H9 (cell line): Measurements from ENCODE around the gene IMPA2. TPM values are rescaled to one million over a fixed set of nuclear protein-coding genes. Genes with fewer than 3 reads are reported as not detected.

Experiments
- DNase-seq: peaks from one replicate; pipeline ENCODE4 v3.0.0-alpha.2; 2017
- H2AFZ ChIP-seq: one replicate; pipeline ENCODE4 v1.6.1; 2013; ENCODE audit warnings: mild to moderate bottlenecking, low read length, control low read depth, moderate library complexity
- H2AK5ac ChIP-seq: 2 replicates; pipeline ENCODE4 v1.6.1; 2013; ENCODE audit warnings: low read length, control low read depth, mixed read lengths; ENCODE audit not compliant: insufficient read length
- H2BK120ac ChIP-seq: one replicate; pipeline ENCODE4 v1.6.1; 2013; ENCODE audit warnings: low read depth, mild to moderate bottlenecking, low read length, control low read depth, inconsistent platforms; ENCODE audit not compliant: poor library complexity, severe bottlenecking
- H2BK12ac ChIP-seq: 2 replicates; pipeline ENCODE4 v1.6.1; 2013; ENCODE audit warnings: low read length, control low read depth, mixed read lengths, low read depth; ENCODE audit not compliant: insufficient read length
- H2BK15ac ChIP-seq: 2 replicates; pipeline ENCODE4 v1.6.1; 2013; ENCODE audit warnings: low read depth, low read length, control low read depth
- H2BK20ac ChIP-seq: one replicate; pipeline ENCODE4 v1.6.1; 2013; ENCODE audit warnings: low read depth, mild to moderate bottlenecking, low read length, control low read depth, inconsistent platforms; ENCODE audit not compliant: poor library complexity, severe bottlenecking
- H2BK5ac ChIP-seq: 2 replicates; pipeline ENCODE4 v1.6.1; 2013; ENCODE audit warnings: low read length, control low read depth, mixed read lengths; ENCODE audit not compliant: insufficient read length
- H3K14ac ChIP-seq: 2 replicates; pipeline ENCODE4 v1.6.1; 2013; ENCODE audit warnings: low read length, control low read depth; ENCODE audit not compliant: insufficient read depth
- H3K18ac ChIP-seq: 2 replicates; pipeline ENCODE4 v1.6.1; 2013; ENCODE audit warnings: low read depth, mild to moderate bottlenecking, mixed read lengths, low read length, control low read depth; ENCODE audit not compliant: insufficient read length
- H3K23ac ChIP-seq: 2 replicates; pipeline ENCODE4 v1.6.1; 2013; ENCODE audit warnings: low read length, control low read depth, mixed read lengths, low read depth; ENCODE audit not compliant: insufficient read length
- H3K23me2 ChIP-seq: 2 replicates; pipeline ENCODE4 v1.6.1; 2013; ENCODE audit warnings: low read depth, mild to moderate bottlenecking, mixed read lengths, low read length, control low read depth; ENCODE audit not compliant: insufficient read length, poor library complexity, severe bottlenecking
- H3K27ac ChIP-seq: 2 replicates; pipeline ENCODE4 v1.5.1; 2013; ENCODE audit warnings: low read length, control low read depth, mixed read lengths, low read depth; ENCODE audit not compliant: insufficient read length
- H3K27me3 ChIP-seq: 2 replicates; pipeline ENCODE4 v1.6.1; 2013; ENCODE audit warnings: low read length, control low read depth, inconsistent platforms; ENCODE audit not compliant: insufficient read depth
- H3K4ac ChIP-seq: 2 replicates; pipeline ENCODE4 v1.6.1; 2013; ENCODE audit warnings: low read depth, mild to moderate bottlenecking, control low read depth, inconsistent platforms, low read length, moderate library complexity
- H3K4me1 ChIP-seq: 2 replicates; pipeline ENCODE4 v1.6.1; 2013; ENCODE audit warnings: low read length, control low read depth, inconsistent platforms; ENCODE audit not compliant: insufficient read depth
- H3K4me2 ChIP-seq: 2 replicates; pipeline ENCODE4 v1.6.1; 2013; ENCODE audit warnings: low read length, control low read depth, mixed read lengths; ENCODE audit not compliant: insufficient read length, insufficient read depth
- H3K56ac ChIP-seq: 2 replicates; pipeline ENCODE4 v1.6.1; 2013; ENCODE audit warnings: low read depth, mild to moderate bottlenecking, mixed read lengths, low read length, control low read depth; ENCODE audit not compliant: insufficient read length
- H3K79me1 ChIP-seq: 2 replicates; pipeline ENCODE4 v1.6.1; 2013; ENCODE audit warnings: low read depth, mild to moderate bottlenecking, moderate library complexity, low read length, control low read depth, inconsistent platforms; ENCODE audit not compliant: insufficient read depth, poor library complexity, severe bottlenecking
- H3K79me2 ChIP-seq: 2 replicates; pipeline ENCODE4 v1.6.1; 2013; ENCODE audit warnings: low read length, control low read depth, inconsistent platforms; ENCODE audit not compliant: insufficient read depth
- H3K9ac ChIP-seq: 2 replicates; pipeline ENCODE4 v1.6.1; 2013; ENCODE audit warnings: low read length, control low read depth, mixed read lengths; ENCODE audit not compliant: insufficient read length; ENCODE audit errors: extremely low read depth
- H3K9me3 ChIP-seq: one replicate; pipeline ENCODE4 v1.6.1; 2013; ENCODE audit warnings: low read depth, low read length, inconsistent platforms; ENCODE audit not compliant: control insufficient read depth
- H3T11ph ChIP-seq: one replicate; pipeline ENCODE4 v1.6.1; 2013; ENCODE audit warnings: mild to moderate bottlenecking, low read length, control low read depth, inconsistent platforms
- H4K20me1 ChIP-seq: one replicate; pipeline ENCODE4 v1.6.1; 2013; ENCODE audit not compliant: control insufficient read depth, insufficient read length, insufficient read depth
- H4K5ac ChIP-seq: 2 replicates; pipeline ENCODE4 v1.6.1; 2013; ENCODE audit warnings: low read depth, mild to moderate bottlenecking, mixed read lengths, low read length, control low read depth; ENCODE audit not compliant: insufficient read length
- H4K8ac ChIP-seq: replicated peaks from 2 replicates; pipeline ENCODE4 v1.6.1; 2013; ENCODE audit warnings: low read length, control low read depth, mixed read lengths, low read depth; ENCODE audit not compliant: insufficient read length
- H4K91ac ChIP-seq: 2 replicates; pipeline ENCODE4 v1.6.1; 2013; ENCODE audit warnings: low read depth, mild to moderate bottlenecking, moderate library complexity, mixed read lengths, low read length, control low read depth; ENCODE audit not compliant: insufficient read length
- H3K27ac Mint-ChIP-seq, 3 experiments: 2 replicates in 2 of 3; 3 replicates in 1 of 3; pipeline ENCODE4 v1.8.0; 2020 to 2021; ENCODE audit warnings: mixed read lengths in 3 of 3, mild to moderate bottlenecking in 1 of 3, moderate library complexity in 1 of 3
- H3K27me3 Mint-ChIP-seq: 2 replicates; pipeline ENCODE4 v1.8.0; 2021; ENCODE audit warnings: low read depth, mild to moderate bottlenecking, moderate library complexity, mixed read lengths
- H3K36me3 Mint-ChIP-seq, 3 experiments: 2 replicates in 2 of 3; 3 replicates in 1 of 3; pipeline ENCODE4 v1.8.0; 2020 to 2021; ENCODE audit warnings: low read depth in 3 of 3, mixed read lengths in 3 of 3; ENCODE audit not compliant: insufficient read depth in 1 of 3
- H3K4me1 Mint-ChIP-seq, 2 experiments: 2 replicates each; pipeline ENCODE4 v1.8.0; 2020; ENCODE audit warnings: mixed read lengths in 2 of 2
- H3K4me3 Mint-ChIP-seq, 2 experiments: 2 replicates in 1 of 2; 3 replicates in 1 of 2; pipeline ENCODE4 v1.8.0; 2020 to 2021; ENCODE audit warnings: mild to moderate bottlenecking in 2 of 2, mixed read lengths in 2 of 2, moderate library complexity in 1 of 2
- H3K9me3 Mint-ChIP-seq, 2 experiments: 2 replicates in 1 of 2; 3 replicates in 1 of 2; pipeline ENCODE4 v1.8.0; 2020; ENCODE audit warnings: mild to moderate bottlenecking in 2 of 2, mixed read lengths in 2 of 2, moderate library complexity in 1 of 2
- WGBS: extraction: QIAGEN DNeasy Blood & Tissue Kit; methylation state at CpG from one replicate; pipeline ENCODE4 v1.1.7; 2013; ENCODE audit warnings: missing lambda C conversion rate, low lambda C conversion rate, mixed read lengths; ENCODE audit not compliant: insufficient read length; ENCODE audit errors: extremely low coverage; 5-methylcytosine and 5-hydroxymethylcytosine counted together
- total RNA-seq: library from RNA; stranded (reverse); gene quantifications from 2 replicates; pipeline ENCODE4 v1.2.1, GENCODE V29; 2021
- TF ChIP-seq, protein P1 (sequence below): fragments of 200-600 bp; sonication (generic); conservative IDR thresholded peaks from 3 replicates; pipeline ENCODE4 v1.8.0; 2021; ENCODE audit warnings: antibody characterized with exemption, mild to moderate bottlenecking

IMPA2 gene
- total RNA-seq, 1 experiment from 2014 or later: 73.8 TPM

GRCh38 chr18:11977153-11977466 is 4.2 kb upstream of the IMPA2 start:
- Mint-ChIP-seq H3K36me3 (no peaks in the 10 kb centered on the region; a peak in 1 of 7 replicates), H3K4me1 (peaks cover 11 to 22% of the 10 kb centered on the region in 2 experiments), H3K9me3 (no peaks in the 10 kb centered on the region), H3K27me3 (no peaks in the 10 kb centered on the region), H3K27ac (no peak overlapping the region), H3K4me3 (no peak overlapping the region)
- Histone ChIP-seq H2BK120ac (no peak overlapping the region), H3K27ac (no peak overlapping the region), H3K4me1 (peaks cover 2% of the 10 kb centered on the region; the same call in 1 of the 2 replicates), H2BK20ac (no peak overlapping the region), H3K27me3 (no peaks in the 10 kb centered on the region), H3K4ac (no peak overlapping the region), H2BK15ac (no peak overlapping the region), H3K14ac (no peak overlapping the region), H3K9ac (no peak overlapping the region), H3T11ph (no peak overlapping the region), H2BK12ac (no peak overlapping the region), H2BK5ac (no peak overlapping the region), H4K91ac (no peak overlapping the region), H2AK5ac (no peak overlapping the region), H3K23me2 (peaks cover 6% of the 10 kb centered on the region), H4K8ac (no peak overlapping the region), H3K79me2 (no peaks in the 10 kb centered on the region; the same call in 1 of the 2 replicates), H3K79me1 (no peaks in the 10 kb centered on the region), H4K5ac (no peak overlapping the region), H3K23ac (no peak overlapping the region), H3K9me3 (no peaks in the 10 kb centered on the region), H3K4me2 (no peak overlapping the region), H2AFZ (no peak overlapping the region), H3K18ac (no peak overlapping the region), H4K20me1 (no peaks in the 10 kb centered on the region), H3K56ac (no peak overlapping the region)
- no peak for DNase-seq
- WGBS: no CpG with 5 or more reads among the region's 3 CpGs
- TF ChIP-seq, protein P1, sequence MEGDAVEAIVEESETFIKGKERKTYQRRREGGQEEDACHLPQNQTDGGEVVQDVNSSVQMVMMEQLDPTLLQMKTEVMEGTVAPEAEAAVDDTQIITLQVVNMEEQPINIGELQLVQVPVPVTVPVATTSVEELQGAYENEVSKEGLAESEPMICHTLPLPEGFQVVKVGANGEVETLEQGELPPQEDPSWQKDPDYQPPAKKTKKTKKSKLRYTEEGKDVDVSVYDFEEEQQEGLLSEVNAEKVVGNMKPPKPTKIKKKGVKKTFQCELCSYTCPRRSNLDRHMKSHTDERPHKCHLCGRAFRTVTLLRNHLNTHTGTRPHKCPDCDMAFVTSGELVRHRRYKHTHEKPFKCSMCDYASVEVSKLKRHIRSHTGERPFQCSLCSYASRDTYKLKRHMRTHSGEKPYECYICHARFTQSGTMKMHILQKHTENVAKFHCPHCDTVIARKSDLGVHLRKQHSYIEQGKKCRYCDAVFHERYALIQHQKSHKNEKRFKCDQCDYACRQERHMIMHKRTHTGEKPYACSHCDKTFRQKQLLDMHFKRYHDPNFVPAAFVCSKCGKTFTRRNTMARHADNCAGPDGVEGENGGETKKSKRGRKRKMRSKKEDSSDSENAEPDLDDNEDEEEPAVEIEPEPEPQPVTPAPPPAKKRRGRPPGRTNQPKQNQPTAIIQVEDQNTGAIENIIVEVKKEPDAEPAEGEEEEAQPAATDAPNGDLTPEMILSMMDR: no peak
